ENCODE results near the gene DLG4.
A peak's percentile ranks its signal among the peaks of the same experiment; 100 is the strongest.

DLG4 gene

DNA sequence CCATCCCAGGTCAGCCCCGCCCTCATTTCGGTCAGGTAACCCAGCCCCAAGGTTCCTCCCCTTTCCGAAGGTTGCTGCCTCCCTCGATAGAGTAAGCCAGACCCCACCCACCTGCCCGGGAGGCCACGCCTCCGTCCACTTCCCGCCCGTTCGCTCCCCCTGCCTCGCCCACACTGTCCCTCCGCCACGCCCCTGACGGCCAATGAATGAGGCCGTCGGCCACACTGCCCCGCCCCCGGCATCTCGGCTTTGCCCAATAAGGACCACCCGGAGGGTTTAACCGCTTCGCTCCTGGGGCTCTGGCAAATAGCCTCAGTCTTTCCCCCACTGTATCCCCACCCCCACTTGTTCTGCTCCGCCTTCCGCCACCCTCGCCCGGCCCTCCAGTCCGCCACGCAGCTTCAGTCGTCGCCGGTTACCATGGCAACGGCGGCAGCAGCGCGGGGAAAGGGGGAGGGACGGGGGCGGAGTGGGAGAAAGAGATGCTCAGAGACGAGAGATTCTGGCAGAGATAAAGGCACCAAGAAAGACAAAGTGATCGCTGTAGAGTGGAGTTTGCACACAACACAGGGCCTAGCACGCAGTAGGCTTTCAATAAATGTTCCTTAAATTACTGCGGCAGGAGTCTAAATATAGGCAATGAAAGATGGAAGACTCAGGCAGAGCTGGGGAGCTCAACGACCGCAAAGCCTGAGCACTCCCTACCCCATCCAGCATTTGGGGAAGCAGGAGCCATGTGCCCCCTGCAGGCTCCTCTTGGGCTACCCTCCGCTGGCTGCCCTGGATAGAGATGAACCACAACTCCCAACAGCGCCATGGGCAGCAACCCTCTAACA, 5.1 kb downstream of the DLG4 start:
- DNase-seq (ENCODE audit: low read depth in 2 of 2), result peak; percentile 100

DNA sequence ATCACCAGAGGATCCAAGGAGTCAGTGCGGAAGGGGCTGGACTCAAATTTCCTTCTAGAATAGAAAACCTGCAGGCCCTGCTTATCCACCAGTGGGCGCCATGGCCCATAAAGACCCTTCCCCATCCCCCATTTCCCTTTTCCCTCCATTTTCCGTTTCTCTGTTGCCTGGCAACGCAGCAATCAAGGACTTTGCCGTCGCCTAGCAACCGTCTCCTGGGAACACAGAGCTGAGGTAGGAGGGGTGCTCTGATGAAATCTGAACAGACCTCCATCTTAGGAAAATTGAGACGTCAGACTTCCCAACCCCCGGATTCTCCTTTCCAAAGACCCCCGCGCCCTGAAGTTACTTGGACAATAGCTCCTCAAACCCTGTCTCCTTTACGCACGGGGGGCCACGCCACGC, 5.7 kb downstream of the DLG4 start:
- DNase-seq (ENCODE audit: low read depth in 2 of 2), result no peak

DNA sequence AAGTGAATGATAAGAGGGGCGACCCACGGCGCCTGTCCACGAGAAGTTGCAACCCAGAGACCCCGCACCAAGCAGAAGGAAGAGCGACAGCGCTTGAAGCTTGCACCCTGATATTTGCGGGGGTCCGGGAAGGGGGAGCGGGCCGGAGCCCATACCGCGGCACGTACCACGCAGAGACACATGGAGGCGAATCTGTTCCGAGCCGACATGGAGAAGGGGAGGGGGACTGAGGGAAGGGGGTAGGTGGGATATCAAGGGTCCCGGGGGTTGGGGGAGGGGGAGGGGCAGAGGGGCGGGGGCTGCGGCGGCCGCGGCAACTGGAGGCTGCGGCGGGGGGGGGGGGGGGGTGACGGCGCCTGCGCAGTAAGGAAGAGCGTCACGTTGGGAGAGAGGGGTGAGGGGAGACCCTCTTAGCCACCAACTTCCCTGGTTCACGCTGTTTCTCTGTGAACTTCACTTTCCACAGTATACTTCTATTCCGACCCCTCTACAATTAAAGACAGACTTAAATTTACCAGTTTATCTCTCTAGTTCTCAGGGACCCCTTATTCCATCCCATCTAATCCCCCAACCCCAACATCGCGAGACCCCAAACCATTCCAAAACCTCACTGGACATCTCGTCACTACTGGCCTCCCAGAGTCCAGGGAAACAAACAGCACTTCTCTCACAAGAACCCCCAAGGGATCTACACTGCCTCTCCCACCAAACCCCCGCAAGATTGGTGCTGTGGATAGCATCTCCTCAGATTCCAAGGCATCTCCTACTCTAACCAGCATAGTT, 8.0 kb downstream of the DLG4 start:
- DNase-seq (ENCODE audit: low read depth in 2 of 2), result no peak

DNA sequence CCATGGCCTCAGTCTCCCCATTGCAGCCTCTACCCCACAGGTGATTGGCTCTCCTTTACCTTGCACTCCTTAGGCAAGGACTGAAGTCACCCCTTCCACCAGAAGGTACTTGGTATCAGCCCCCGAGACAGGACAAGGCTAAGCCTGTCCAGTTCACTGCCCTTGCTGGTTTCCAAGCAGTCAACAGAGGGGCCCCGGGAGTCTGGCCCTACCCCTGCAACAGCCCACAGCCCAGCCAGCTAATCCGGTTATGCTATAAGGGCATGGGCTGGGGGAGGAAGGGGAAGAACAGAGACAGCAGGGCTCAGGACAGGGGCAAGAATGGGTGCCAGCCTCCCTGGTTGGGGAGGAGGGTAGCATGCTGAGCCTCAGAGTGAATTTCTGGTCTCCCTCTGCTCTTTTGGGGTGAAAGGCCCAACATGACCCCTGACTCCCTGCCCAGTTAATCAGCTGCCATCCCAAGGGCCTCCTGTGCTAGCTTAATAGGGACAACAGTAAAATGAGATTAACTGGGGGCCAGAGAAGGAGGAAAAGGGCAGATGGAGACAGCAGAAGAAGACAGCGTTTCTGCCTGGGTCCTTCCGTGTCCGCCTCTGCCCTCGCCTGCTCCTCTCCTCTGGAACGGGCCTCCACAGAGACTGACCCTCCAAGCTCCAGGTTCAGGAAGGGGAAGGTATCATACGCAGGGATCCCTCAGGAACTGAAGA, 10.7 kb downstream of the DLG4 start:
- DNase-seq (ENCODE audit: low read depth in 2 of 2), result no peak

DNA sequence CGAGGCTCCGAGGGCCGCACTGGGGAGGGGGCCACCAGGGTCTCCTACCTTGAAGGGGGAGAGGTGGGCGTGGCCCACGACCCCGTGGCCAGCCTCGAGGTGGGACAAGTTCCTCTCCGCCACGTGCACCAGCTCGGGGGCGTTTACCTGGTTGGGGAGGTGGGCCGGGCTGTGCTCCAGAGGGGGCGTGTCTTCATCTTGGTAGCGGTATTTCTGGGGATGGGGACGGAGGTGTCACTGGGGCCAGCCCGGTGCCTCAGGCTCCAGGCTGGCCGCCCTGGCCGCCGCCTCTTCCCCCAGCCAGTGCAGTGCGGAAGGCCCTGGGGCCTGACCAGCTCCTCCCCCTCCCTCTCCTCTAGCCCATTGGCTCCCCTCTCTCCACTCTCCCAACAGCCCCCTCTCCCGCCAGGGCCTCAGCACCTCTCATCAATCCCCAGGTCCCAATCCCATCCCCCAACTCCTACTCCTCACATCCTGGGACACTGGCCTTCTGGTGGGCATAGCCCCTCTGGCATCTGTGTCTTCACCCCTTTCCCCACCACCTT, 11.5 kb downstream of the DLG4 start:
- DNase-seq (ENCODE audit: low read depth in 2 of 2), result no peak

DNA sequence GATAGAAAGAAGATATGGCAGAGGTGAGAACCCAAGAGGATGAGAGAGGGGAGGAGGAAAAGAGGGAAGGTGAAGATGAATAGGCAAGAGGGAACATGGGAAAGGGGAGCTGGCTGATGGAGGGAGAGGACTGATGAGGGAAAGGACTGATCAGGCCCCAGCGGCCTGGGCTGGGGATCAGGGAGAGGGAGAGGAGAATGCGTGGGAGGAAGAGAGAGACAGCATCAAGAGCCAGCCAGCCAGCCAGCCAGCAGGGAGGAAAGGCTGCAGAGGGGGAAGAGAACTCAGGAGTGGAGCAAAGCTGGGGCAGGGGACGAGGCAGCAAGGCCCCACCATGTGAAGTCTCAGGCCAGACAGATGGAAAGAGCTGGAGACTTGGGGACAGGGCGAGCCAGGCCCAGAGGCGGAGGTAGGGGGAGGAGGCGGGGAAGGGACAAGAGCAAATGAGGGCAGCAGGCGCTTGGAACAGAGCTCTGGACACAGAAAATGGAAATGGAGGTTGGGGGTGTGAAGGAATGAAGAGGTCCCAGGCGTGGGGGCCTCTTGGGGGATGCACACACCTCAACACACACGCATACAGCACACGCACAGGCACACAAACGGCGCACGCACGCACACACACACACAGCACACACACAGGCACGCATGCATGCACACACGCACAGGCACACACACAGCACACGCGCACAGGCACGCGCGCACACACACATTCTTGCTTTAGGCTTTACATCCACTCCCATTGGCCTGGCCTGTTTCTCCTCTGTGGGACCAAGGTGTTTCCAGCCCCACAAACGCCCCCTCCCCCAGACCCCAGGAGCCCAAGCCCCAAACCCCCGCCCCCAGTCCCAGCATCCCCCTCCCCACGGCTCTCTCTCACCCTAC, 12.3 kb downstream of the DLG4 start:
- no peak for DNase-seq (ENCODE audit: low read depth in 2 of 2)

DNA sequence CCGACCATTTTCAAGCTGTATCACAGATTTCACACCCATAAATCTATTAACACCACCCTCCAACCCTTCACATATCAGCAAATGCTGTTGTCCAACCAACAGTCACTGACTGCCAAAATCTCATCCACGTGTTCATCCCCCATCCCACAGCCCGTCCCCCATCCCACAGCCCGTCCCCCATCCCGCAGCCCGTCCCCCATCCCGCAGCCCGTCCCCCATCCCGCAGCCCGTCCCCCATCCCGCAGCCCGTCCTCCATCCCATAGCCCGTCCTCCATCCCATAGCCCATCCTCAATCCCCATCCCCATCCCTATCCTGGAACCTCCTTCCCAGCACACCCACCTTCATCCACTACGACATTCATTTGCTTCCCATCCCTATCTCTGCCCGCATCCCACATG, 14.1 kb downstream of the DLG4 start:
- DNase-seq (ENCODE audit: low read depth in 2 of 2), result no peak

DNA sequence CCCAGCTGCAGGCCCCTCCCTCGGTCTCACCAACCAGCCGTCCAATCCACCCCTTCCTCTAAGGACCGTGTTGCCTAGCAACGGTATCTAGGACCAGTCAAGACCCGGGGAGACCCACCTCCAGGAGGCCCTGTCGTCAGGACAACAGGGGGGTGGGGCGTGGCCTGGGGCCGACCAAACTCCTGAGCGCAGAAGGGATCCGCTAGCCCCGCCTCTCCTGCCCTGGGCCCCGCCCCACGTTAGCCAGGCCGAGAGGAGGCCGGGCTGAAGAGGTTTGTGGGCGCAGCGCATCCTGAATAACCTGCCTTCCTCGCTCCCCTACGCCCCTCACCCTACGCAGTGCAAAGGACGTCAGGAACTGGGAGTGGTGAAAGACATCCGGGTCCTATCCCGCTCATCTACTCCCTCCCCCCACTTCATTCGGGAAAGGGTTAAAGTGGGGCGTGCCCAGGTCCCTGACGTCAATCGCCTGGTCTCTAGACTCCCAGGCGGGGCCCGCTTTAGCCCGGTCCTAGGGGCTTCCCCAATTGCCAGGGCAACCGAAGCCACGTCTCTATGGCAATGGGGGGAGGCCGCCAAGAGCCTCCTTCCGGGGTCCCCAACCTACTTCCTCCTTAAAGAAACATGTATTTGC, 14.7 kb downstream of the DLG4 start:
- peak; percentile 90 to 91 for DNase-seq (ENCODE audit: low read depth in 2 of 2)

DNA sequence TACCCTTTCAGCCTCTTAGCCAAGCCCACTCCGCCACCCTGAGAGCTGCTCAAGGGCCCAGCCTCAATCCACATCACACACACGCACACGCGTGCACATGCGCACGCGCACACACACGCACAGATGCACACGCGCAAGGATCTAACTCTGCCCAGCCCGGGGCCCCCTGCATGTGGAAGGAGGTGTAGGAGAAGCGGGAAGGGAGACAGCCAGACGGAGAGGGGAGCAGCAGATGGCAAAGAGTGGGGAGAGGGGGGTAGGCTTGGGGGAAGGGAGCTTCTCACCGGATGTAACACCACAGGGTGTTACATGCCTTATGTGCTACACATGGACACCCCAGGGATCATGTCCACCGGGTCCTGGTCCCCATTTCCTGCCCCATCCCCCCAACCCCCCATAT, 15.3 kb downstream of the DLG4 start:
- DNase-seq (ENCODE audit: low read depth in 2 of 2), result no peak

DNA sequence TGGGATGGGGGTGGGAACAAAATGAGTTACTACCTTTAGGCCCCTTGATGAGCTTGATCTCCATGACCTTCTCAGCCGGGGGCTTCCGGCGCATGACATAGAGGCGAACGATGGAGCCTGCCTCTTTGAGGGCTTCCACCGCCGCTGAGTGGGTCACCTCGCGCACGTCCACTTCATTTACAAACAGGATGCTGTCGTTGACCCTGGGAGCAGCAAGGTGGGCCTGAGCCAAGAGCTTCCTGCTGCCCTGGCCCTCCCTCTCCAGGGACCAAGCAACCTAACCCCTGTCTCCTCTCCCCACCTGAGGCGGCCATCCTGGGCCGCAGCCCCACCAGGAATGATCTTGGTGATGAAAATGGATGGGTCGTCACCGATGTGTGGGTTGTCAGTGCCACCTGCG, 16.2 kb downstream of the DLG4 start:
- no peak for DNase-seq (ENCODE audit: low read depth in 2 of 2)

DNA sequence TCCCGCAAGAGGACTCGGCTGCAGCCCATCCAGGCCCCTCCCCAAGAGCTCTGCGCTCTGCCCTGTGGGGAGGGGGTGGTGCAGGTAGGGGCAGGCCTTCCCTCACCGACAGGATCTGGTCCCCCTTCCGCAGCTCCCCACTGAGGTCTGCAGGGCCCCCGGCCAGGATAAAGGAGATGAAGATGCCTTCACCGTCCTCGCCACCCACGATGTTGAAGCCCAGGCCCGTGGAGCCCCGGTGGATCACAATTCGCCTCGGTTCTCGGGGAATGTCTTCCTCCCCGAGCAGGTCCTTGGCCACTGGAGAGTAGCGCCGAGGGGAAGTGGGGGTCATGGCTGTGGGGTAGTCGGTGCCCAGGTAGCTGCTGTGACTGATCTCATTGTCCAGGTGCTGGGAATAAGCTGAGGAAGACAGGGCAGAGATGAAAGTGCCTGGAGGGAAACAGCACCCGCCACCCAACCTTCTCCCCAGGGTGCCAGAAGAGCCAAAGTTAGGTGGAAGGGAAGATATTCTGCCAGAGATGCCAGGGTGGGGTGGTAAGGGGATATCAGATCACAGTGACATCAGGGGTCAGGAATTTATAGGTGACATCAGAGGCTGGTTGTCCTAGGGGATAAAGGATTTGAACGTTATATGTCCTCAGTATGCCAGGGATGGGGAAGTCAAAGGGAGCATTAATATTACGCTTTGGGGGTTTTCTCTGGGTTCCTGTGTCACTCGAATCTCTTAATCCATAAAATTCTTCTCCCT, 22.8 kb downstream of the DLG4 start:
- no peak for DNase-seq (ENCODE audit: low read depth in 2 of 2)

DNA sequence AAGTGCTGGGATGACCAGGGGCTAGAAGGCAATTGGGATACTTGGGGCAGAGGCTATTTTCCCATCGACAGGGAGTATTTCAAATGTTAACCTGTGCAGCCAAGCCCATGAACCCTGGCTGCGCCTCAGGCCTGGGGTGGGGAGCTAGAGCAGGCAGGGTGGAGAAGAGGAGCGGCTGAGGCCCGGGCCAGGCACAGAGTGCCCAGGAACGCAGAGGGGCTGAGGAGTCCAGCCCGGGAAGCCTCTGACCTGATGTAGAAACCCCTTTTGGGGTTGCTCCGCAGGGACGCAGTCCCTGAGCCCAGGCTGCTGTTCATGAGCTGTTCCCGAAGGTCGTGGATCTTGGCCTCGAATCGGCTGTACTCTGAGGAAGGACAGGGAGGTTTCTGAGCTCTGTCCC, 23.7 kb downstream of the DLG4 start:
- no peak for DNase-seq (ENCODE audit: low read depth in 2 of 2)

DNA sequence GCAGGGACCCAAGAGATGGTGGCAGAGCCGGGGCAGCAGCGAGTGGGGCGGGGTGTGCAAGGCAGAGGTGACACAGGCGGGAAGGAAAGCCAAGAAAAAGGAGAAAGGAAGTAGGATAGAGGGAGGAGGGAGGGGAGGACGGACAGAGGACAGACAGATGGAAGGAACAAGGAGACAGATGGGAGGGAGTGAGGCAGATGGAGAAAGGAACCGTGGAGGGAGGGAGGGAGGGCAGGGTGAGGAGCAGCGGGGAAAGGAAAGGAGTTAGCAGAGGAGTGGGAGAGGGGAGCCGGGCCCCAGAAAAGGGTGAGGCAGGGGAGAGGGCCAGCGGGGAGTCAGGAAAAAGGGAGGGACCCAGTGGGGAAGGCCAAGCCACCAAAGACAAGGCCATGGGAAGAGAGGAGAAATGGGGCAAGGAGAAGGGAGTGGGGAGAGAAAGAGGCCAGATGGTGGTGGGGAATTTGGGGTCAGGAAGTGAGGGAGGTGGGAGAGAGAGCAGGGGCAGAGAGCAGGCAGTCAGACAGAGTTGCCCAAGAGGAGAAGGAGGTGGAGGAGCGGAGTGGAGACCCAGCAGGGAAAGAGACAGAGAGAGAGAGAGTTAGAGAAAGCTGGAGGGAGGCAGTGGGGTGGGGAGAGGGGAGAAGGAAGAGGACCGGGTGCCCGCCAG, 27.2 kb downstream of the DLG4 start:
- DNase-seq (ENCODE audit: low read depth in 2 of 2), result no peak

DNA sequence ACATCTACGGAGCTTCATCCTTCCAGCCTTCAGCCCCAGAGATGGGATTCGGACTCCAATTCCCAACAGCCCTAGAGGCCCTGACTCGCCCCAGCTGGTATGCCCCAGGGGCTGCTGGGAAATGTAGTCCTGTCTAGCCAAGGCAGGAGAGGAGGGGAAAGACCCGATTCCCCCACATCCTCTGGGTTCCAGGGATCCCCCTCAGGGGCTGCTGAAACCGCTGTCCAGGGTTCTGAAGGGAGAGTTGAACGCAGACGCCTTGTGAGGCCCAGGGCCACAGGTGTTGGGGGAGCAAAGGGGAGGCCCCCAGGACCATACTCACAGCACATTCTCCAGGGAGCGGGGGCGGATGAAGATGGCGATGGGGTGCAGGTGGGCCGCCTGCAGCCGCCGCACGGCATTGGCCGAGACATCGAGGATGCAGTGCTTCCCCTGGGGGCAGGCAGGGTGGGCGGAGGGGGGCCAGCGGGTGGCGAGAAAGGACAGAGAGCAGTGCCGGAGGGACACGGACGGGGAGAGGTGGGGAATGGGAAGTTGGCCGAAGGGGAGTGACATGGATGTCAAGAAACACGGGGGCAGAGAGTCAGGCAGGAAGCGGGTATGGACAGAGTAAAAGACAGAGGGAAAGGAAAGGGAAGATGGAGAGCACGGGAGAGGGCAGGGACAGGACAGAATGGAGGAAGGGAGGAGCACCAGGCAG, 27.9 kb downstream of the DLG4 start:
- DNase-seq (ENCODE audit: low read depth in 2 of 2), result no peak

DNA sequence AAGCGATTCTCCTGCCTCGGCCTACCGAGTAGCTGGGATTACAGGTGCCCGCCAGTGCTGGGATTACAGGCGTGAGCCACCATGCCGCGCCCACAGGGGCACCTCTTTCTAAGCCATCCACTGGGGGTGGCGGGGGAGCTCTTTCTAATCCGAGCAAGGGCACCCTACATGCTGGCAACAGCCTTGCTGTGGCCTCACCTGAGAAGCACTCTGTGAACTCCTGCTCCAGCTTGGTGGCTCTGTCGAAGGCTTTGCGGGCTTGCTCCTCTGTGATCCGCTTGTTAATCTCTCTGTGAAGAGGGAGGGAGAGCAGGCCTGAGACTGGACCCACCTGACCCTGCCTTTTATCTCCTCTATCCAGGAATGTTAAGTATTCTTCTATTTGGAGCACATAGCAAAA, 28.6 kb downstream of the DLG4 start:
- no peak for DNase-seq (ENCODE audit: low read depth in 2 of 2)

DNA sequence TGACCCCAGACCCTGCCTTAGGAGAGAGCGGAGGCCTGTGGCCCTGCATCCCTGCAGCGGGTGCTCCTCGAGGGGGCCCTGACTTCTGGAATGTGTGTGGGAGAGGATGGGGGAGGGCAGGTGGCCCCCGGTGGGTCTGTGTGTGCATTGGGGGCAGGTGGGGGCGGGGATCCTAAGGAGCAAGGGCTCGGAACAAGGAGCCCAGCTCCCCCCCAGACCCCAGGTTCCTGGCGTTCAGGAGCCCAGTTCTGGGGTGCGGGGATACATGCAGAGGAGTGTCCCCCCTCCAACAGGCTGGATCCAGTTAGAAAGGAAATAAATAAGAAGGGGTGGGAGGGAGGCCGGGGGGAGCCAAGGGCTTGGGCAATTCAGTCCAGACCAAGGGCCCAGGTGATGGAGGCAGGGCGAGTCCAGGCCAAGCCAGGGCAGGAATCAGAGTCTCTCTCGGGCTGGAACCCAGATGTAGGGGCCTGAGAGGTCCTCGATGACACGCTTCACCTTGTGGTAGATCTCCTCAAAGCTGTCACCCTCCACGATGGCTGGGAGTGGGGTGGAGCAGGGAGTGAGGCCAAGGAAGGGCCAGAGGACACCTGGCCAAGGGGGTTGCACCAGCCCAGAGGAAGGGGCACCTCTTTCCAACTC, 29.2 kb downstream of the DLG4 start:
- DNase-seq (ENCODE audit: low read depth in 2 of 2), result no peak

DNA sequence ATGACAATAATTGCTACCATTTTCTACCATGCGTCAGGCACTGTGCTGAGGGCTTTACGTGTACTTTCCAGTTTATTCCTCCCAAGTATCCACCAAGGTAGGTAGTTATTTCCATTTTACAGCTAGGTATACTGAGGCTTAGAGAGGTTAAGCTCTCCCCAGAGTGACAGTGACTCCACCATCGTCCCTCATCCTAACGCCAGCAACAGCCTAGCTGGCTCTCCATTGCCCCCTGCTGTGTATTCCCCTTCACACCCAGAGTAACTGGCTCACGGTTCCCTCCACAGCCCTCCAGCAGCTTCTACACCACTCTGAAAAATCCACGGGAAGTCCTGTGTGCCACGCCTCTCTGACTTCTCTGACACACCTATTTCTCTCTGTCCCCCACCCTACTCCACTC, 33.4 kb downstream of the DLG4 start:
- DNase-seq (ENCODE audit: low read depth in 2 of 2), result no peak

DNA sequence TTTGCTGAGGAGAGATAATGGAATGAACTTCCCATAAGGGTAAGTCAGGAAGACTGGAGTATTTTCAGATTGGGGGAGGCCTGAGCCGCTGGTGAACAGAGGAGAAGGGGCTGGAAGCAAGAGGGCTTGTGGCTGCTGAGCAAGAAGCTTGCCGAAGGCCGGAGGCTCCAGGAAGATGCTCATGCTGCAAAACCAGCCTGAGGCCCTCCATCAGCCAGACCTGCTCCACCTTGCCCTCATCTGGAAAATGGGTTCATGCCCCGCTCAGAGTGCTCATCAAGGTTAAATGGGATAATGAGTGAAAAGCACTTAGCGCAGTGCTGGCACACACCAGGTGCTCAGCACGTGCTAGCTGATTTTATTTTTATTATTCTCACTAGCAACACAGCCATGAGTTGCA, 35.0 kb downstream of the DLG4 start:
- DNase-seq (ENCODE audit: low read depth in 2 of 2), result no peak

Measured in stimulated activated CD8-positive, alpha-beta memory T cell treated with anti-CD3 and anti-CD28 coated beads, Interleukin-2, amount 100 ng/mL, for 48 hours (primary cell).